Measurements from ENCODE around the gene ATP6V0A1.

DNA sequence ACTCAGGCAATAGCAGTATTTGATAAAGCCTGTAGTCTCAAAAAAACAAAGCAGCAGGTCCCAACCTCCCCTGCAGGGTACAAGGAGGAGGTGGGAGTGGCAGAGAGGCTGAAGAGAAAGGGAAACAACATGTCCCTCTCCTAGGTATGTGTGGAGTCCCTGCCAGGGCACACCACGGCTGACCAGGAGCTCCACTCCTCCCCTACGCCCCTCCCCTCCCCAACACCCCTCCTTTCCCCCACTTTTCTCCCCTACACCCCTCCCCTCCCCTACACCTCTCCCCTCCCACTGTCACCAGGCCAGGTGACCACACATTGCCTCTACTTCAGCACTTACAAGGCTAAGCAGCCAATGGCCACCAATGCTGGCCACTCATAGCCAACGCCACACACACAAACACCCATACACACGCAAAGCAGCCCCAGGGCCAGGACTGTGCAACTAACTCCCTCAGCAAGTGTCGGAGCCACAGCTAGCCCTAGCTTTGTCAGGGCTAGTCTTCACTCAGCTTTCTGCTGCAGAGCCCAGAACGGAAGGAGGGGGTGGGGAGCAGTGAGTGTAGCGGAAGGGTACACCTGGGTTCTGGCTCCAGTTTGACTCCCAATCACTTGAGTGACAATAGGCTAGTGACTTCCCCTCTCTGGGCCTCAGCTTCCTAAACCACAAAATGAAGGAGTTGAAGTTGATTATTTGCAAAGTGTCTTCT, 43.8 kb upstream of the ATP6V0A1 start:
- no peak for TF ChIP-seq EZH2 (IDR thresholded peaks at IDR 0.05; ENCODE audit: borderline replicate concordance, low read length)
- TF ChIP-seq, protein P1, sequence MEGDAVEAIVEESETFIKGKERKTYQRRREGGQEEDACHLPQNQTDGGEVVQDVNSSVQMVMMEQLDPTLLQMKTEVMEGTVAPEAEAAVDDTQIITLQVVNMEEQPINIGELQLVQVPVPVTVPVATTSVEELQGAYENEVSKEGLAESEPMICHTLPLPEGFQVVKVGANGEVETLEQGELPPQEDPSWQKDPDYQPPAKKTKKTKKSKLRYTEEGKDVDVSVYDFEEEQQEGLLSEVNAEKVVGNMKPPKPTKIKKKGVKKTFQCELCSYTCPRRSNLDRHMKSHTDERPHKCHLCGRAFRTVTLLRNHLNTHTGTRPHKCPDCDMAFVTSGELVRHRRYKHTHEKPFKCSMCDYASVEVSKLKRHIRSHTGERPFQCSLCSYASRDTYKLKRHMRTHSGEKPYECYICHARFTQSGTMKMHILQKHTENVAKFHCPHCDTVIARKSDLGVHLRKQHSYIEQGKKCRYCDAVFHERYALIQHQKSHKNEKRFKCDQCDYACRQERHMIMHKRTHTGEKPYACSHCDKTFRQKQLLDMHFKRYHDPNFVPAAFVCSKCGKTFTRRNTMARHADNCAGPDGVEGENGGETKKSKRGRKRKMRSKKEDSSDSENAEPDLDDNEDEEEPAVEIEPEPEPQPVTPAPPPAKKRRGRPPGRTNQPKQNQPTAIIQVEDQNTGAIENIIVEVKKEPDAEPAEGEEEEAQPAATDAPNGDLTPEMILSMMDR (conservative IDR thresholded peaks at IDR 0.05 in 1 of 2, IDR thresholded peaks at IDR 0.05 in 1 of 2; ENCODE audit: extremely low read depth in 1 of 2, insufficient read depth in 1 of 2, low read depth in 1 of 2, low read length in 2 of 2): no peak
